Naive thymus-derived CD8-positive, alpha-beta T cell (primary cell): ENCODE results near the gene TRAPPC6A. TPM values are rescaled to one million over a fixed set of nuclear protein-coding genes. Genes with fewer than 3 reads are reported as not detected.

Experiments
- ATAC-seq, 2 donors: fragments of 150-1000 bp; cut with Tn5 transposase in 1 of 2; sonication (Bioruptor Pico), chemical (Tn5 transposase) in 1 of 2; 1 replicate in 1 of 2; 2 replicates in 1 of 2; pipeline ENCODE4 v1.10.0; 2021; ENCODE audit warnings: mild to moderate bottlenecking in 2 of 2, moderate library complexity in 2 of 2
- POLR2A ChIA-PET: fragments of 350-600 bp; sonication (Branson Sonifier 250); formaldehyde crosslinking; loops from one replicate; lab custom pipeline; 2021; ENCODE audit warnings: antibody characterized with exemption; lab: Charles Lee
- DNase-seq, 10 donors: peaks; one replicate each; pipeline versions ENCODE4 v3.0.0 to v3.0.0-alpha.2; 2020 to 2022
- H3K27ac Mint-ChIP-seq, 10 donors: one replicate each; pipeline ENCODE4 v1.8.0; 2020 to 2022; ENCODE audit warnings: mild to moderate bottlenecking in 10 of 10, mixed read lengths in 10 of 10, moderate library complexity in 4 of 10, inconsistent platforms in 1 of 10
- H3K27me3 Mint-ChIP-seq, 5 donors: one replicate each; pipeline ENCODE4 v1.8.0; 2021 to 2022; ENCODE audit warnings: mixed read lengths in 5 of 5
- H3K36me3 Mint-ChIP-seq, 3 donors: one replicate each; pipeline ENCODE4 v1.8.0; 2020 to 2022; ENCODE audit warnings: mixed read lengths in 3 of 3, mild to moderate bottlenecking in 2 of 3, inconsistent platforms in 1 of 3
- H3K4me1 Mint-ChIP-seq, 4 donors: one replicate each; pipeline ENCODE4 v1.8.0; 2021 to 2022; ENCODE audit warnings: mixed read lengths in 4 of 4
- H3K4me3 Mint-ChIP-seq, 10 donors: one replicate each; pipeline ENCODE4 v1.8.0; 2020 to 2022; ENCODE audit warnings: mild to moderate bottlenecking in 10 of 10, mixed read lengths in 10 of 10, moderate library complexity in 6 of 10, inconsistent platforms in 1 of 10
- H3K9me3 Mint-ChIP-seq, 9 donors: one replicate each; pipeline ENCODE4 v1.8.0; 2020 to 2022; ENCODE audit warnings: mixed read lengths in 9 of 9, mild to moderate bottlenecking in 3 of 9, inconsistent platforms in 1 of 9, moderate library complexity in 1 of 9
- polyA plus RNA-seq, 3 donors: library from polyadenylated mRNA; unstranded; fragments of 300-500 nt; fragmentation: Illumina TruSeq; gene quantifications; one replicate each; pipeline ENCODE4 v1.2.3, GENCODE V29; 2021
- total RNA-seq, 8 experiments: library from RNA in 2 of 8; stranded (reverse) in 2 of 8; gene quantifications; one replicate each; pipeline ENCODE4 v1.2.3 and lab custom pipeline; 2021 to 2026

Gene TRAPPC6A
- total and polyA plus RNA-seq, 5 experiments from 2014 or later, result 48.5 to 193 (median 149) TPM

DNA sequence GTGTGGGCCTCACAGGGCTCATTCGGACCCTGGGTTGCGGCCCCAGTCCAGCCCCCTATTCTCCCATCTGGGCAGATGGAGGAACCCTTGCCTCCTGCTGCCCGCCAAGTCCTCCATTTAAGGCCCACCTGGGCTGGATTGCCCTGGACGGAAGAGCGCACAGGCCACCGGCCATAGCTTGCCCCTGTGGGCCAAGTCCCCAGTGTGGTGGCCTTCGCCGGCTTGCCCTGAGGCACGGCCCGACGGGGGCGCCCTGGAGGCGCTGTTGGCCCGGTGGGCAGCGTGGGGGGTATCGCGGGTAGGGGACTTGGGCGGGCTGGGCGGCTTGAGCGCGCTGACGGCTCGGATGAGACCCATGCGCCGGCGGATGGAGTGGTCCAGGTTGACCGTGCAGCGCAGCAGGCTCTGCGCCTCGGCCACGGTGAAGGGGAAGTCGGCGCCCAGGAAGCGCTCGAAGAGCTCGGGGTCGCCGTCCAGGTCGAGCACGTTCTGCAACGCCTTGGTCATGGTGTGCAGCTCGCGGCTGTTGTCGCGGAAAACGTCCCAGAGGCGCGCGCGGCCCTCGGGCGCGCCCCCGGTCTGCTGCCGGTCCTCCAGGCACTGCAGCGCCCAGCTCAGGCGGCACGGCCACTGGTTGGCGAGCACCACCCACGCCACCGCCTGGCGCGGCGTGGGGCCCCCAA lies 26.1 kb downstream of the TRAPPC6A start:
- POLR2A ChIA-PET, result interaction anchor here (1.2 to 2.4 kb wide), 5 partner anchors 13 to 60 kb away, joined by 4 to 24 read pairs (median 6); partner anchors contain the start of genes BLOC1S3, PPP1R37 and TRAPPC6A
- peak overlapping the region in 1 of 10 donors; percentile 13 for H3K27ac Mint-ChIP-seq
- peaks cover under 1 to 30% (median 9%) of the 10 kb centered on the region in 5 donors for H3K27me3 Mint-ChIP-seq
- no peaks in the 10 kb centered on the region for H3K9me3 Mint-ChIP-seq
- ATAC-seq (no peak), DNase-seq (no peak)
- no peaks in the 10 kb centered on the region for H3K36me3 Mint-ChIP-seq
- H3K4me1 Mint-ChIP-seq, result peaks cover 16 to 32% (median 29%) of the 10 kb centered on the region in 4 donors
- H3K4me3 Mint-ChIP-seq, result peak overlapping the region in 9 of 10 donors; percentile 26 to 89 (median 72)

DNA sequence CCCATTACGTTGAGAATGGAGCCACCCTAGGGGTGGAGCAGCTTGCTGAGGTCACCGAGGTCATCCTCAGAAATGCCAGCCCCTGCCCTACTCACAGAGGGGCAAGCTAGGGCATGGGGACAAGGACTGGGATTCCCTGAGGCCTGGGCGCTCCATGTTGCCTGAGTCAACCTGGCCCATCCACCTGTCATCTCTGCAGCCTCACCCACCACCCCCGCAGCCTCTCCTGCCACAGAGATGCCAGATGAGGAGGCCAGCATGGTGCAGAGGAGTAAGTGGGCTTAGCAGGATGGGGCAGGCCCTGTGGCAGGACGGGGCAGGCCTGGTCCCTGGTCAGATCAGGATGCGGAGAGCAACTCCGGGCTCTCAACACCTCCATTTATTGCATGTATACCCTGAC lies 26.7 kb downstream of the TRAPPC6A start:
- peaks cover 16 to 32% (median 29%) of the 10 kb centered on the region in 4 donors for H3K4me1 Mint-ChIP-seq
- POLR2A ChIA-PET, result no interaction called here
- H3K36me3 Mint-ChIP-seq, result no peaks in the 10 kb centered on the region
- H3K27me3 Mint-ChIP-seq, result peaks cover 0 to 28% (median 7%) of the 10 kb centered on the region in 5 donors
- DNase-seq (no peak), ATAC-seq (no peak)
- H3K4me3 Mint-ChIP-seq, result peak overlapping the region in 9 of 10 donors; percentile 16 to 86 (median 63)
- H3K9me3 Mint-ChIP-seq, result no peaks in the 10 kb centered on the region
- H3K27ac Mint-ChIP-seq, result peak overlapping the region in 2 of 10 donors; percentile 13 to 56

DNA sequence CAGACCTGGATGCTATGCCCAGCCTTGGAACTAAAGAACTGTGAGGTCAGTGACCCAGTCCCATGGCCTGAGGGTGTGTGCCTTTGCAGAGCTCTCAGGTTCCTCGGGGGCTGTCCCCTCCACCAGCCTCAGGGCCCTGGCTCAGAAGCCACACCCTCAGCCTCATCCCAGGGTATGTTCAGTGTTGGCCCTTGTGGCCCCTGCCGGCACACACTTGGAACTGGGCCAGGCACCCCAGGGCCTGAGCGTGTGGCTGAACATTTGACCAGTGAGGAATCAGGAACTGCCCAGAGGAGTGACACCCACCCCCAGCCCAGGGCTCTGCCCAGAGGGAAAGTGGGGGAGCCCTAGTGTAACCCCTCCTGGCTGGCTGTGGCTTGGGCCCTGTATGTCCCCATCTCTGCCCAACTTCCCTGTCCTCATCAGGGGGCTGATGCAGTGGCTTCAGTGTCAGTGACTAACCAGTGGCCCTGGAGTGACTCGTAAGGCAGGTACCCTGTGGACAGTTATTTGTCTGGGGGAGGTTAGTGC lies 27.2 kb downstream of the TRAPPC6A start:
- DNase-seq (no peak), ATAC-seq (no peak)
- H3K27me3 Mint-ChIP-seq, result peaks cover 0 to 27% (median 7%) of the 10 kb centered on the region in 5 donors
- H3K4me3 Mint-ChIP-seq, result peak overlapping the region in 5 of 10 donors; percentile 18 to 86 (median 63)
- H3K4me1 Mint-ChIP-seq, result peaks cover 16 to 32% (median 29%) of the 10 kb centered on the region in 4 donors
- H3K9me3 Mint-ChIP-seq, result no peaks in the 10 kb centered on the region
- POLR2A ChIA-PET, result no interaction called here
- no peak overlapping the region for H3K27ac Mint-ChIP-seq
- peaks cover 0 to 2% (median 0%) of the 10 kb centered on the region in 3 donors for H3K36me3 Mint-ChIP-seq

DNA sequence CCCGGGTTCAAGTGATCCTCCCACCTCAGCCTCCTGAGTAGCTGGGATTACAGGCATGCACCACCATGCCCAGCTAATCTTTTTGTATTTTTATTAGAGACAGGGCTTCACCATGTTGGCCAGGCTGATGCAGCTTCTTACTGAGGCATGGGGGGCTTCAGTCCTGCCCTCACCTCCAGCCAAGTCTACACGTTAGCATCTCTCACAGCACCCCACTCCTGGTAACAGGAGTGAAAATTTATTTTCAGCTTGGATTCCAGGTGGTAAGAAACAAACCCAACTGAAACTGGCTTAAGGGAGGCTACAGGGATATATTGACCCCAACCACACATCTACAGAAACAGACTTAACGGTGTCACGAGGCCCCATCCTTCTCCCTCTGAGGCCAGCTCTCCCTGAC lies 27.9 kb downstream of the TRAPPC6A start:
- POLR2A ChIA-PET, result no interaction called here
- Mint-ChIP-seq H3K9me3 (no peaks in the 10 kb centered on the region), H3K4me1 (peaks cover 16 to 32% (median 29%) of the 10 kb centered on the region in 4 donors), H3K27me3 (peaks cover 0 to 22% (median 7%) of the 10 kb centered on the region in 5 donors), H3K4me3 (peak overlapping the region in 2 of 10 donors; percentile 14 to 32), H3K36me3 (peaks cover 0 to 2% (median 0%) of the 10 kb centered on the region in 3 donors), H3K27ac (no peak overlapping the region)
- ATAC-seq (no peak), DNase-seq (no peak)

DNA sequence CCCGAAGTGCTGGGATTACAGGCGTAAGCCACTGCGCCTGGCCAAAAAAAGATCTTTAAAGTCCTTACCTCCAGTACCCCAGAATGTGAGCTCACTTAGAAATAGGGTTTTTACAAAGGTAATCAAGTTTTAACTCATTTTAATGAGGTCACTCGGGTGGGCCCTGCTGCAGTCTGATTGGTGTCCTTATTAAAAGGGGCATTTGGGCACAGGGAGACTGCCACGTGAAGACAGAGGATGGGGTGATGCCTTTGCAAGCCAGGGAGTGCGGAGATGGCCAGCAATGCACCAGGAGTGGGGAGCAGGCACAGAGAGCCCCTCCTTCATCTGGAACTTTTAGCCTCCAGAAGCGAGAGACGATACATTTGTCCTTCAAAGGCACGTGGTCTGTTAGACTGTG lies 28.9 kb downstream of the TRAPPC6A start:
- H3K36me3 Mint-ChIP-seq, result peaks cover 0 to 2% (median 0%) of the 10 kb centered on the region in 3 donors
- H3K27ac Mint-ChIP-seq, result peak overlapping the region in 4 of 10 donors; percentile 2 to 80 (median 46)
- H3K27me3 Mint-ChIP-seq, result peaks cover 0 to 15% (median 4%) of the 10 kb centered on the region in 5 donors
- H3K4me3 Mint-ChIP-seq, result no peak overlapping the region
- POLR2A ChIA-PET, result no interaction called here
- ATAC-seq, result no peak
- DNase-seq, result no peak
- no peaks in the 10 kb centered on the region for H3K9me3 Mint-ChIP-seq
- peaks cover 14 to 30% (median 26%) of the 10 kb centered on the region in 4 donors for H3K4me1 Mint-ChIP-seq

DNA sequence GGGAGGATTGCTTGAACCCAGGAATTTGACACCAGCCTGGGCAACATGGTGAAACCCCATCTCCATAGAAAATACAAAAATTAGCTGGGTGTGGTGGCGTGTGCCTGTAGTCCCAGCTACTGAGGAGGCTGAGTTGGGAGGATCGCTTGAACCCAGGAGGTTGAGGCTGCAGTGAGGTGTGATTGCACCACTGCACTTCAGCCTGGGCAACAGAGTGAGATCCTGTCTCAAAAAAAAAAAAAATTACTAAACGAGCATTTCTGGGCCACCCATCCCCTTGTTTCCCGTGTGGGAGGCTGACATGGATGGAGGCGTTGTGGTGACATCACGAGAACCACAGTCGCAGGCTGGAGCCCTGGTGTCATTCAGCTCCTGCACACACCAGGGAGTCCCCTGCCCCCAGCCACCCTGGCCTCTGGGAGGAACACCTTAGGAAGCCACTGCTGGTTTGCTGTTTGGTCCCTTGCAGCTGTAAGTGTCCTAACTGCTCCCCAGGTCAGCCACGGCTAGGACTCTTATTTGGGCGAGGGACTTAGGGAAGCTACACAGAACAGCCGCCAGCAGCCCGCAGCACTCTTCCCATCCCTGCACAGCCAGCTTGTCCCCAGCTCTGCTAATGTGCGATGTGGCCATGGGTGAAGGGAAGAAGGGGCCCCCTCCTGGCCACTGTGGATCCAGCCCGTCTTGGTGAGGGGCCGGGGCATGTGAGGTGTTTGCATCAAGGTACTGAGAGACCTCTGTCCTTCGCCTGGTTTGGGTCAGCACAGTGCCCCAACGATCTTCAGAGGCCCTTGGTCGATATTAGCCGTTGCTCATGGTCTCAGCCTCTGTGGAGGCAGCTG lies 30.0 kb downstream of the TRAPPC6A start:
- ATAC-seq (no peak), DNase-seq (no peak)
- Mint-ChIP-seq H3K27ac (peak overlapping the region in 1 of 10 donors; percentile 34), H3K4me1 (peaks cover 10 to 23% (median 19%) of the 10 kb centered on the region in 4 donors), H3K4me3 (no peak overlapping the region), H3K9me3 (no peaks in the 10 kb centered on the region), H3K27me3 (peaks cover 0 to 10% (median 1%) of the 10 kb centered on the region in 5 donors), H3K36me3 (peaks cover 0 to 4% (median under 1%) of the 10 kb centered on the region in 3 donors)
- POLR2A ChIA-PET, result no interaction called here

DNA sequence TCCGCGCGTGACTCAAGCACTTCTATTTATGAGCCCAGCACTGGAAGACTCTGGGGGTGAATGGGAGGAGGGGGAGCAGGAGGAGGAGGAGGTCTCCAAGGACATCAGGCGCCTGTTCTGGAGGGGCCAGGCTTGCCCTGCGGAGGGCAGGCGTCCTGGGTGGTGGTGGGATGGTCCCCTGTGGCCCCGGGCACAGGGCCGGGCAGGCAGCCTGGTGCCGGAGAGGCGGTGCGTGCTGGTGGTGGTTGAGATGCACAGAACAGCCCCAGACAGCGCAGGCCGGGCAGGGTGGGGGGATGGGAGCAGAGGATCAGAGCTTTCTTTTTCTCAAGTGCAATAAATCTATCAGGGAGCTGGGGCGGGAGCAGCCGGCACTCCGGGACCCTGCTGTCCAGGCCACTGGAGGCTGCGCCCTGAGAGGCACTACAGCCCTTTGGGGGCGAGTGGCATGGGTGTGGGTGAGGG lies 31.3 kb downstream of the TRAPPC6A start:
- DNase-seq (no peak), ATAC-seq (no peak)
- Mint-ChIP-seq H3K36me3 (peaks cover 0 to 11% (median 8%) of the 10 kb centered on the region in 3 donors), H3K27ac (no peak overlapping the region), H3K4me1 (peaks cover 6 to 16% (median 16%) of the 10 kb centered on the region in 4 donors), H3K9me3 (no peaks in the 10 kb centered on the region), H3K4me3 (no peak overlapping the region), H3K27me3 (peaks cover 0 to 5% (median 0%) of the 10 kb centered on the region in 5 donors)
- POLR2A ChIA-PET, result interaction anchor here (0.9 kb wide), 1 partner anchor 10 kb away, joined by 3 read pairs; no protein-coding TSS in a partner anchor

DNA sequence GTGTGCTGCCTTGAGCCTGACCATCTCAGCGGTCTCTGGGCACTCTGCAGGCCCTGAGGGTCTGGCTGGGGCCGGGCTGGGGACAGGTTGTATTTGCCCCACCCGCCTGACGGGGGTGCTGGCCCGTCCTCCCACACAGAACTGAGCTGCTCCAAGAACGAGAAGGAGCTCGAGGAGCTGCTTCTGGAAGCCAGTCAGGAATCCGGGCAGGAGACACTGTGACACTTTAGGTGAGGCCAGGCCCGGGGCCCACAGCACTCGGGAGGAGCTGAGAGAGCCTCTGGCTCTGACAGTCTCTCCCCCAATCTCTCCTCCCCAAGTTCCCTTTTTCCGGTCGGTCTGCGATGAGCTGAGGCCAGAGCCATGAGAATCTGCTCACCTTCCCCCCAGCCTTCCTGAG lies 31.8 kb downstream of the TRAPPC6A start:
- H3K4me1 Mint-ChIP-seq, result peaks cover 6 to 14% (median 10%) of the 10 kb centered on the region in 4 donors
- peaks cover 0 to 14% (median 8%) of the 10 kb centered on the region in 3 donors for H3K36me3 Mint-ChIP-seq
- no peaks in the 10 kb centered on the region for H3K9me3 Mint-ChIP-seq
- ATAC-seq, result no peak
- H3K27me3 Mint-ChIP-seq, result peaks cover 0 to under 1% (median 0%) of the 10 kb centered on the region in 5 donors
- no peak overlapping the region for H3K27ac Mint-ChIP-seq
- no peak overlapping the region for H3K4me3 Mint-ChIP-seq
- POLR2A ChIA-PET, result interaction anchor here (0.9 kb wide), 1 partner anchor 10 kb away, joined by 3 read pairs; no protein-coding TSS in a partner anchor
- DNase-seq, result no peak

DNA sequence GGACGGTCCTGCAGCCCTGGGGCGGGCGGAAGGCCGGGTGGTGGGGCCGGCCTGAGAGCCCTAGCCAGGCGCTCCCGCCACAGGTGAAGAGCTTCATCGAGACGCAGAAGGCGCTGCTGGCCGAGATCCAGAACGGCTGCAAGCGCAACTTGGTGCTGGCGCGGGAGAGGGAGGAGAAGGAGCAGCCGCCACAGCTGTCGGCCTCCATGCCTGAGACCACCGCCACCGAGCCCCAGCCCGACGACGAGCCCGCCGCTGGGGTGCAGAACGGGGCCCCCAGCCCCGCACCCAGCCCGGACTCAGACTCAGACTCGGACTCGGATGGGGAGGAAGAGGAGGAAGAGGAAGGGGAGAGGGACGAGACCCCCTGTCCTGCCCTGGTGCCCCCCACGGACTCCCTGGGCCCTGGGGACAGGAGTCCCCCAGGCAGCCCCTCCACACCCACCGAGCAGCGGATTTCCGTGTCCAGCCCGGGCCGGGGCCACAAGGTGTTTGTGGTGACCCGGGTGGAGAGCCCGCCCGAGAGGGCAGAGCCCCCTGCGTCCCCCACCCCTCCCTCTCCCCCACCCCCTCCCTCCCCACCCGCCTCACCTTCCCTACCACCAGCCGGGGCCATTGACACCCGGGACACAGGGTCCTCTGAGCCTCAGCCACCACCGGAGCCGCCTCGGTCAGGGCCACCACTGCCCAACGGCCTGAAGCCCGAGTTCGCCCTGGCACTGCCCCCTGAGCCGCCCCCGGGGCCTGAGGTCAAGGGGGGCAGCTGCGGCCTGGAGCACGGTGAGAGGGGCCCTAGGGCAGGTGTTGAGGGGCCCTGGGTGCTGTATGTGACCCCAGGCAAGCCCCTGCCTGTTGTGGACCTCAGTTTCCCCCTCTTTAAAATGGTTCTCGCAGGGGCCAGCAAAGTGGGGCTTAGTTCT lies 32.5 kb downstream of the TRAPPC6A start:
- DNase-seq (no peak), ATAC-seq (no peak)
- Mint-ChIP-seq H3K4me1 (peaks cover 6 to 12% (median 9%) of the 10 kb centered on the region in 4 donors), H3K36me3 (peaks cover 0 to 14% (median 8%) of the 10 kb centered on the region in 3 donors), H3K4me3 (no peak overlapping the region), H3K27ac (no peak overlapping the region), H3K9me3 (no peaks in the 10 kb centered on the region), H3K27me3 (no peaks in the 10 kb centered on the region)
- POLR2A ChIA-PET, result no interaction called here

DNA sequence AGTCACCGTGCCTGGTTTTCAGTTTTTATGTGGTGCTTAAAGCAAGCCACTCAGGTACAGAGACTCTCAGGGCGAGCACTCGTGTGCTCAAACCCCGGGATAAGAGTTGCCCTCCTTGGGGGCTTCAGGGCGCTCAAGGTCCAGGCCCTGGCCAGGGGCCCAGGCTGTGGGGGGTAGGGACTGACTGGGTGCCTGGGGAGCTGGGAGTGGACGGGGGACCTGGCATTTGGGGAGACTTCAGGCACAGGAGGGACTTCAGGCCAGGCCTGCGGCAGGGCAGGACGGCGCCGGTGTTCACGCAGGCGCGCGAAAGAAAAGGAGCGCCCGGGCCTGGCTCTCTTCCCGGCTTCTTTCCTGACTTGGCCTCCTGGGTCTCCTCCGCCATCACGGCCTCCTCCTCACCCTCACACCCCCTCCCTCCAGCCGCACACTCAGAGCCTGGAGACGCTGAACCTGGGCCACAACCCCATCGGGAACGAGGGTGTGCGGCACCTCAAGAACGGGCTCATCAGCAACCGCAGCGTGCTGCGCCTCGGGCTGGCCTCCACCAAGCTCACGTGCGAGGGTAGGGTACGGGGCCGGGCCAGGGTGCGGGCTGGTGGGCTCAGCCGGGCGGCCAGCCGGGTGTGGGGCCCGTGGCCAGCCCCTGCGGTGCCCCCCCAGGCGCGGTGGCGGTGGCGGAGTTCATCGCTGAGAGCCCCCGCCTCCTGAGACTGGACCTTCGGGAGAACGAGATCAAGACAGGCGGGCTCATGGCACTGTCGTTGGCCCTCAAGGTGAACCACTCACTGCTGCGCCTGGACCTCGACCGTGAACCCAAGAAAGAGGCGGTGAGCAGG lies 33.4 kb downstream of the TRAPPC6A start:
- Mint-ChIP-seq H3K36me3 (peaks cover 0 to 17% (median 8%) of the 10 kb centered on the region in 3 donors), H3K4me3 (no peak overlapping the region), H3K9me3 (no peaks in the 10 kb centered on the region), H3K27me3 (no peaks in the 10 kb centered on the region), H3K27ac (no peak overlapping the region), H3K4me1 (peaks cover 6 to 11% (median 8%) of the 10 kb centered on the region in 4 donors)
- ATAC-seq (no peak), DNase-seq (no peak)
- POLR2A ChIA-PET, result no interaction called here

DNA sequence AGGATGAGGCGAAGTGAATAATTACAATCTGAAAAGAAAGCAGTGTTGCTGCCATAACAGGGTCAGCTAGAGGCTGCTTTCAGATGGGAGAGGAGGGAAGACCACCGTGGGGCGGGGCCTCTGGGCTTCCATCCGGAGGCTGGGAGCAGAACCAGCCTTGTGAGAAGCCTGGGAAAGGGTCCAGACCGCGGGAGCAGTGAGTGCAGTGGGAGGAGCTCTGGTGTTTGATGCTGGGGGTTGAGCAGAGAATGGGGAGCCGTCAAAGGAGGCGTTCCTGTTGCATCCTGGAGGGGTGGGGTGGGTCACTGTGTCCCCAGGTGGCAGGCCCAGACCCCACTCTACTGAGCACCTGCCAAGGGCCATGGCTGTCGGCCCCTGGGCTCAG lies 35.3 kb downstream of the TRAPPC6A start:
- H3K9me3 Mint-ChIP-seq, result no peaks in the 10 kb centered on the region
- peaks cover 0 to 4% (median 2%) of the 10 kb centered on the region in 4 donors for H3K4me1 Mint-ChIP-seq
- H3K27ac Mint-ChIP-seq, result peak overlapping the region in 1 of 10 donors; percentile 87
- POLR2A ChIA-PET, result interaction anchor here (0.6 kb wide), 1 partner anchor 103 kb away, joined by 3 read pairs; no protein-coding TSS in a partner anchor
- H3K27me3 Mint-ChIP-seq, result no peaks in the 10 kb centered on the region
- peaks cover 0 to 19% (median 8%) of the 10 kb centered on the region in 3 donors for H3K36me3 Mint-ChIP-seq
- DNase-seq, result no peak
- no peak for ATAC-seq
- H3K4me3 Mint-ChIP-seq, result no peak overlapping the region
